HL-60 (cell line): Measurements from ENCODE around the gene CACNA1E.

ENCODE experiments used
- DNase-seq, 2 experiments: peaks; one replicate each; pipeline ENCODE4 v3.0.0-alpha.2; 2010 to 2020; ENCODE audit warnings: low read depth in 1 of 2, low spot score in 1 of 2
- H3K27ac ChIP-seq: fragments of 250-450 bp; sonication (Bioruptor Pico); replicated peaks from 2 replicates; pipeline ENCODE4 v1.5.1; 2020; ENCODE audit warnings: mild to moderate bottlenecking, moderate library complexity
- H3K27me3 ChIP-seq: fragments of 250-450 bp; sonication (Bioruptor Pico); 2 replicates; pipeline ENCODE4 v1.5.1; 2021; ENCODE audit warnings: mild to moderate bottlenecking, moderate library complexity; ENCODE audit not compliant: insufficient read depth, poor library complexity, severe bottlenecking
- H3K4me3 ChIP-seq: replicated peaks from 2 replicates; pipeline ENCODE4 v1.5.1; 2011; ENCODE audit warnings: mild to moderate bottlenecking, control low read depth, low read length; ENCODE audit not compliant: insufficient read depth
- GABPA ChIP-seq: IDR thresholded peaks from 2 replicates; pipeline ENCODE4 v1.6.1; 2012; ENCODE audit warnings: low read depth
- POLR2AphosphoS5 ChIP-seq: IDR thresholded peaks from 2 replicates; pipeline ENCODE4 v1.6.1; 2012; ENCODE audit warnings: low read depth
- REST ChIP-seq: IDR thresholded peaks from 2 replicates; pipeline ENCODE4 v1.6.1; 2012; ENCODE audit warnings: low read depth; ENCODE audit not compliant: insufficient replicate concordance
- SPI1 ChIP-seq: IDR thresholded peaks from 2 replicates; pipeline ENCODE4 v1.6.1; 2012; ENCODE audit warnings: low read depth, mild to moderate bottlenecking, borderline replicate concordance
- TF ChIP-seq, protein P1 (sequence below): IDR thresholded peaks from one replicate; pipeline ENCODE4 v1.5.1; 2011; ENCODE audit warnings: low read length, control low read depth, inconsistent platforms; ENCODE audit not compliant: insufficient read depth

CACNA1E gene

GRCh38 chr1:181662606-181663005 is 179.3 kb downstream of the CACNA1E start:
- no peak for TF ChIP-seq SPI1
- TF ChIP-seq, protein P1, sequence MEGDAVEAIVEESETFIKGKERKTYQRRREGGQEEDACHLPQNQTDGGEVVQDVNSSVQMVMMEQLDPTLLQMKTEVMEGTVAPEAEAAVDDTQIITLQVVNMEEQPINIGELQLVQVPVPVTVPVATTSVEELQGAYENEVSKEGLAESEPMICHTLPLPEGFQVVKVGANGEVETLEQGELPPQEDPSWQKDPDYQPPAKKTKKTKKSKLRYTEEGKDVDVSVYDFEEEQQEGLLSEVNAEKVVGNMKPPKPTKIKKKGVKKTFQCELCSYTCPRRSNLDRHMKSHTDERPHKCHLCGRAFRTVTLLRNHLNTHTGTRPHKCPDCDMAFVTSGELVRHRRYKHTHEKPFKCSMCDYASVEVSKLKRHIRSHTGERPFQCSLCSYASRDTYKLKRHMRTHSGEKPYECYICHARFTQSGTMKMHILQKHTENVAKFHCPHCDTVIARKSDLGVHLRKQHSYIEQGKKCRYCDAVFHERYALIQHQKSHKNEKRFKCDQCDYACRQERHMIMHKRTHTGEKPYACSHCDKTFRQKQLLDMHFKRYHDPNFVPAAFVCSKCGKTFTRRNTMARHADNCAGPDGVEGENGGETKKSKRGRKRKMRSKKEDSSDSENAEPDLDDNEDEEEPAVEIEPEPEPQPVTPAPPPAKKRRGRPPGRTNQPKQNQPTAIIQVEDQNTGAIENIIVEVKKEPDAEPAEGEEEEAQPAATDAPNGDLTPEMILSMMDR, result no peak
- no peak for TF ChIP-seq GABPA
- no peak for TF ChIP-seq REST
- TF ChIP-seq POLR2AphosphoS5, result no peak
- DNase-seq, result no peak
- no peak overlapping the region for H3K27ac ChIP-seq
- H3K27me3 ChIP-seq, result no peaks in the 10 kb centered on the region
- no peak overlapping the region for H3K4me3 ChIP-seq

DNA sequence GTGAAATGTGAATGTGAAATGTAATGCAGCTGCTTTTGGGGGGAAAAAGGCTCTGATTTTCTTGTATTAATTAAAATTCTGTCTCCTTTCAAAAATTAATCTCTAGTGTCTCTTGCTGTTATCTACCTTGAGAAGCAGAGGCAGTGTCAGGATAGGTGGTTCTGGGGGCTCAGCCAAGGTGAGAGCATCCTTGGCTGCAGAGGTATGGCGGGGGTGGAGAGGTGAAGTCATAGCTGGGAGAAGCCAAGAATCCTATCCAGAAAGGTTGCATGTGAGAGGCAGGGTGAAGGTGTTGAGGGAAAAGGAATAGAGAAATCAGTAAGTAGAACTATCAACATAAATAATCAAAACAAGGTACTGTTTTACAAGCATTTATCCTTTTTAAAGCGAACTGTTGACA is 181.2 kb downstream of the CACNA1E start:
- Histone ChIP-seq H3K27ac (no peak overlapping the region), H3K27me3 (no peaks in the 10 kb centered on the region), H3K4me3 (no peak overlapping the region)
- TF ChIP-seq, protein P1, result no peak
- no peak for TF ChIP-seq REST
- TF ChIP-seq POLR2AphosphoS5, result no peak
- TF ChIP-seq GABPA, result no peak
- no peak for TF ChIP-seq SPI1
- DNase-seq, result no peak

GRCh38 chr1:181669246-181669645 is 185.9 kb downstream of the CACNA1E start:
- TF ChIP-seq POLR2AphosphoS5 (no peak), SPI1 (no peak), REST (no peak), GABPA (no peak)
- TF ChIP-seq, protein P1, result no peak

More at GRCh38 chr1:181669246-181669645, 185.9 kb downstream of the CACNA1E start:
- Histone ChIP-seq H3K4me3 (no peak overlapping the region), H3K27me3 (no peaks in the 10 kb centered on the region), H3K27ac (no peak overlapping the region)
- no peak for DNase-seq
